Vagina (tissue), 2 donors: ENCODE data around the gene YOD1.

ENCODE experiments used
- POLR2A ChIP-seq, 2 donors: fragments of 450-650 bp; IDR thresholded peaks; one replicate each; pipeline ENCODE4 v1.6.1; 2017; ENCODE audit warnings: antibody characterized with exemption in 2 of 2, mild to moderate bottlenecking in 2 of 2, moderate library complexity in 2 of 2
- TF ChIP-seq, protein P1 (sequence below), 3 experiments: fragments of 450-650 bp in 2 of 3; fragments of 200-600 bp in 1 of 3; sonication (generic) in 1 of 3; IDR thresholded peaks; one replicate each; pipeline ENCODE4 v1.5.1; 2017 to 2019; ENCODE audit warnings: antibody characterized with exemption in 3 of 3, mild to moderate bottlenecking in 2 of 3, moderate library complexity in 2 of 3

DNA sequence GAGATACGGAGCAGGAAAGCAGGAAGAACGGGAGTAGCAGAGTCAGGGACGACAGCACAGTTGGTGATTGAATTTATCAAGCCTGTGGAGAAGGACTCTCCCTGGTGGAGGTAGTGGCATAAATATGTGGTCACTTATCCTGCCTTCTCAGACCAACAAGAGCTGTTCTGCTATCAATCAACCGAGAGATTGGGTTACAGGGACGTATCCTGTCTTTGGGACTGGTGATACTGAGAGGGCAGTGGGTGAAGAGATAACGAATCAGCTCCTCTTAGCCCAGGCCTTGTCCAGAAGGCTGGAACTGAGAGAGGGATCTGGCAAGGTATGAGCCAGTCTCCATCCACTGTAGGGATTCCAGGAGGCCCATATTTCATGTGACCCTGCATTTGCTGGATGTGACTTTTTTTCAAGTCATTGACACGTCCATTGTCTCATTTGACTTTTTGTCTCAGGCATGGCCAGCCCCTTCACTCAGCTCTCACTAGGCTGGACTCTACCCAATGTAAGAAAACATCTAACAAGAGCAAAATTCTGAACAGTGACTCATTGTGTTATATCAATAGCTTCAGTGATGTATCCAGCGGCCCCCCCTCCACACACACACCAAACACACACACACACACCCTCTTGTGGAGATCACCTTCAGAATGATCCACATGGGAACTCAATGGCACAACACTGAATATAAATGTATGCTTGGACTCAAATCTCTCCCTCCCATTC is 29.7 kb downstream of the YOD1 start:
- TF ChIP-seq, protein P1, sequence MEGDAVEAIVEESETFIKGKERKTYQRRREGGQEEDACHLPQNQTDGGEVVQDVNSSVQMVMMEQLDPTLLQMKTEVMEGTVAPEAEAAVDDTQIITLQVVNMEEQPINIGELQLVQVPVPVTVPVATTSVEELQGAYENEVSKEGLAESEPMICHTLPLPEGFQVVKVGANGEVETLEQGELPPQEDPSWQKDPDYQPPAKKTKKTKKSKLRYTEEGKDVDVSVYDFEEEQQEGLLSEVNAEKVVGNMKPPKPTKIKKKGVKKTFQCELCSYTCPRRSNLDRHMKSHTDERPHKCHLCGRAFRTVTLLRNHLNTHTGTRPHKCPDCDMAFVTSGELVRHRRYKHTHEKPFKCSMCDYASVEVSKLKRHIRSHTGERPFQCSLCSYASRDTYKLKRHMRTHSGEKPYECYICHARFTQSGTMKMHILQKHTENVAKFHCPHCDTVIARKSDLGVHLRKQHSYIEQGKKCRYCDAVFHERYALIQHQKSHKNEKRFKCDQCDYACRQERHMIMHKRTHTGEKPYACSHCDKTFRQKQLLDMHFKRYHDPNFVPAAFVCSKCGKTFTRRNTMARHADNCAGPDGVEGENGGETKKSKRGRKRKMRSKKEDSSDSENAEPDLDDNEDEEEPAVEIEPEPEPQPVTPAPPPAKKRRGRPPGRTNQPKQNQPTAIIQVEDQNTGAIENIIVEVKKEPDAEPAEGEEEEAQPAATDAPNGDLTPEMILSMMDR (IDR thresholded peaks at IDR 0.05) = no peak
- no peak for TF ChIP-seq POLR2A (IDR thresholded peaks at IDR 0.05)
